ENCODE measurements around the gene BCLAF1.

BCLAF1 gene

DNA sequence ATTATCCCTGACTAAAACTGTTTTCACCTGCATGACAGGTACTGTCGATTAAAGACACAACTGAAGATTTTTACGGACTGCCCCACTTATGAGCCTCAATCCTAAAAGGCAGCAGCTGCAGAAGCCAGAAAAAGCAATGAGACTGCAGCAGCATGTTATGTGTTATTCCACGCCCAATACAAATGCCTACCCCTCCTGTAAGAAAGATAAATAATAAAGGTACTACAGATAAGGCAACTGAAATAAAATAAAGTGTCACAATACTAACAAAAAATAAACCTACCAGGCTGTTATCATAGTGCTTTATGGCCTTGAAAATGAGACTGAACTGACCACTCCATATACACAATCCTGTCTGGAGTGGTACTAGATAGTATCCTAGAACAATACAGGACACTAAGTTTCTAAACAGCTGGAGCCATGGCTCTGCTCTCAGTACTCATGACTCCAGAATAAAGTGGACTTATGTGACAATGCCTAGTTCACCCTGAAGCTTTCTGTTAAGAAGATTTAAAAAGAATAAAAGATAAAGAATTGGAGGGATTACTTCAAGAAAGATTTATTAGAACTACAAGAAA is 9.5 kb downstream of the BCLAF1 start:
- no peak for DNase-seq (ENCODE audit: low read depth)
- H3K4me3 ChIP-seq (ENCODE audit: low read length): no peak overlapping the region
- TF ChIP-seq, protein P1, sequence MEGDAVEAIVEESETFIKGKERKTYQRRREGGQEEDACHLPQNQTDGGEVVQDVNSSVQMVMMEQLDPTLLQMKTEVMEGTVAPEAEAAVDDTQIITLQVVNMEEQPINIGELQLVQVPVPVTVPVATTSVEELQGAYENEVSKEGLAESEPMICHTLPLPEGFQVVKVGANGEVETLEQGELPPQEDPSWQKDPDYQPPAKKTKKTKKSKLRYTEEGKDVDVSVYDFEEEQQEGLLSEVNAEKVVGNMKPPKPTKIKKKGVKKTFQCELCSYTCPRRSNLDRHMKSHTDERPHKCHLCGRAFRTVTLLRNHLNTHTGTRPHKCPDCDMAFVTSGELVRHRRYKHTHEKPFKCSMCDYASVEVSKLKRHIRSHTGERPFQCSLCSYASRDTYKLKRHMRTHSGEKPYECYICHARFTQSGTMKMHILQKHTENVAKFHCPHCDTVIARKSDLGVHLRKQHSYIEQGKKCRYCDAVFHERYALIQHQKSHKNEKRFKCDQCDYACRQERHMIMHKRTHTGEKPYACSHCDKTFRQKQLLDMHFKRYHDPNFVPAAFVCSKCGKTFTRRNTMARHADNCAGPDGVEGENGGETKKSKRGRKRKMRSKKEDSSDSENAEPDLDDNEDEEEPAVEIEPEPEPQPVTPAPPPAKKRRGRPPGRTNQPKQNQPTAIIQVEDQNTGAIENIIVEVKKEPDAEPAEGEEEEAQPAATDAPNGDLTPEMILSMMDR (IDR thresholded peaks at IDR 0.05; ENCODE audit: insufficient read depth, low read depth, low read length, missing control alignments): no peak

DNA sequence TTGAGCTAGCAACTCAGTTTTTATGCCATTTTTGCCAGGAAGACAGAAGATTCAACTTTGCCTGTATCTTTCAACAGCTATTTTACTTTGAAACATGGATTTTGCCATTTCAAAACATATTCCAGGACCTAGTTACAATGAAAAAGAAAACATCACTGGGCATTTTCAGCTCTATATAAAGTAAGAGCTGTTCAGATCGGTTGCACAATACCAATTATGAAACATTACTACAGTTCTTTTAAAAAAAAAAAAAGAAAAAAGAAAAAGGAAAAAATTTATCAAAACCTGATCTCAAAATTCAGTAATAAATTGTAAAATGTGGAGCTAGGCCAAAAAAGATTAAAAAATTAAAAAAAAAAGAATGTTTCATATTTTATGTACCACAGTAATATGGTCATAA is 15.6 kb downstream of the BCLAF1 start:
- TF ChIP-seq, protein P1 (IDR thresholded peaks at IDR 0.05; ENCODE audit: insufficient read depth, low read depth, low read length, missing control alignments): no peak
- H3K4me3 ChIP-seq (ENCODE audit: low read length): no peak overlapping the region
- DNase-seq (ENCODE audit: low read depth): no peak

DNA sequence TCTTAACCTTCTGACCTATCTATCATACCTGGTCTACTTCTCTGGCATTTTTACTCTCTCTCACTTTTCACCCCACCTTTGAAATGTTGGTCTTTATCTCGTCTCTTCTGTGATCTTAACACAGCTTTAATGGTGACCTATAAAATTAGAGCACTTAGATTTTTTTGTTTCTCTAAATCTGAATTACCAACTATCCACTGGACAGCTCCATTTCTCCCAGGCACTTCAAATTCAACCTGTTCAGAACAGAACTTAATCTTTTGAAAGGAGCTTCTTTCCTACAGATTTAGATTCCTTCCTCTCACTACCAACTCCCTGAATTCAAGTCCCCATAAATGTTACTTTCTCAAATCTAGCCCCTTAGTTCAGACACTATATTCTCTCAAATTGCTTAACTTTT is 24.5 kb downstream of the BCLAF1 start:
- TF ChIP-seq, protein P1 (IDR thresholded peaks at IDR 0.05; ENCODE audit: insufficient read depth, low read depth, low read length, missing control alignments): no peak
- H3K4me3 ChIP-seq (ENCODE audit: low read length): no peak overlapping the region
- no peak for DNase-seq (ENCODE audit: low read depth)

DNA sequence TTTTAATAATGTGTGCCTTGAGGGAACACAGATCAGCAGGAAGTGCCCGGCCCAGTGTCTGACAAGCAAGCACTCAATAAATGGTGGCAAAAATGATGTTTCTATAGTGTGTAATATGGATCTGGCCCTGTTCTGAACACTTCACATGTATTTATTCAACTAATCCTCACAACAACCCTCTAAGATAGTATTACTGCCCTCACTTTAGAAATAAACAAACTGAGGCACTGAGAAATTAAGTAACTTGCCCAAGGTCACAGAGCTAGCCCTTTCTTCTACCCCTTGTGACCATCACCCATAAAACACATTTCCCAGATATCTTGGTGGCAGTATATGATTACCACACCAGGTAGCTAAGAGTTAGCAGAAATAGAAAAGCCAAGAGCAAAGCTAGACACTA is 26.7 kb downstream of the BCLAF1 start:
- no peak for DNase-seq (ENCODE audit: low read depth)
- no peak overlapping the region for H3K4me3 ChIP-seq (ENCODE audit: low read length)
- TF ChIP-seq, protein P1 (IDR thresholded peaks at IDR 0.05; ENCODE audit: insufficient read depth, low read depth, low read length, missing control alignments): no peak

DNA sequence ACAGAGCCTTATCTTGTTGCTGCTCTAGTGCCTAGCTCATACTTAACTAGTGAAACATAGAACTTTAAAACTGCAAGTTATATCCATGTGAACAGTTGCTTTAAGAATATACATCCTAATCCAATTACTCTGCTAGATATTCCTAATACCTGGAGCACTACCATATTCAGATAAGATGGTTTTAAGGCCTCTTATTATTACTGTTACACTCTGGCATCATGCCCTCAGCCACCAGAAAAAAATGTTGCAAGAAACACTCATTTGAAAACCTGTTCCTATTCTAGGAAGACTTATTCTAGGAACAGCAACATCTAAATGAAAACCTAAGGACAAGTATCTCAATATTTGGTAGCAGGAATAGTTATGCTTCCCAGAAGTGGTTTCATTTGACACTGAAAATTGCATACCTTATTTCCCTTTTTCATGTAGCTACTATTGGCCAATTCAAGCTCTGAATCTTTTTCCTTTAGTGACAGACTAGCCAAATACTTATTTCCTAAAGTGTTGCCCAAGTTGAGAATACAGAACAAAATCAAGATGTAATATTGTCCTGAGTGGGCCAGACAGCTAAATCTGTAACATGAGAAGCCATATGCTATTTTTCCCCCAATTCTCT is 34.7 kb downstream of the BCLAF1 start:
- no peak for DNase-seq (ENCODE audit: low read depth)

DNA sequence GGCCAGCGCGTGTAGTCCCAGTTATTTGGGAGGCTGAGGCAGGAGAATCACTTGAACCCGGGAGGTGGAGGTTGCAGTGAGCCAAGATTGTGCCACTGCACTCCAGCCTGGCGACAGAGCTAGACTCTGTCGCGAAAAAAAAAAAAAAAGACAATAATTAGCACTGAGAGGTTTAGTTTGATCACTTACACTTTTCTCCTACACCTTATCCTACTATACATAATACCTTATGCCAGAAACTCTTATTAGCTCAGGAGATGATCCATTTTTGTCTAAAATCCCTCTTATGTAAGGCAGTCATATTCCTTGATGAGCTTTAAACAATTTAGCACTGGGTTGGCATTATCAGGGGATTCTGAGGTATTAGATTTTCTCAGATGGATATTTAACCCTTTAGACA is 35.9 kb downstream of the BCLAF1 start:
- H3K4me3 ChIP-seq (ENCODE audit: low read length): no peak overlapping the region
- no peak for DNase-seq (ENCODE audit: low read depth)
- TF ChIP-seq, protein P1 (IDR thresholded peaks at IDR 0.05; ENCODE audit: insufficient read depth, low read depth, low read length, missing control alignments): no peak

More for the DNA sequence above, 34.7 kb downstream of the BCLAF1 start:
- no peak overlapping the region for H3K4me3 ChIP-seq (ENCODE audit: low read length)
- TF ChIP-seq, protein P1 (IDR thresholded peaks at IDR 0.05; ENCODE audit: insufficient read depth, low read depth, low read length, missing control alignments): no peak

DNA sequence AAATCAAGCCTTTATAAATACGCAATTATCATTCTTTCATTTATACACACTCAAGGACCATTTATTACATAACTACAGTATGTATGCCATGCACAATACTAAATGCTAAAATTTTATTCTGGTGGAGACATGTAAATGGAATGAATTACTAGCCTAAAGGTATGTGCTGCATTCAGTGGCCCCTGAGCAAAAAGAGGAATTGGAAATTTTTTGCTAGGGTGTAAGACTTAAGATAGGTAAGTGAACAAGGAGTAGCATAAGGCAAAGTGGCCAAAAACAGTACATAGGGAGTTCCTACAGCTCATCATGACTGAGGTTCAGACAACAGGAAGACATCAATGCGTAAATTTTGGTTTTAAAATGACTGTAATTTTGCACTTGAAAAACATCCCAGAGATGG is 37.2 kb downstream of the BCLAF1 start:
- no peak overlapping the region for H3K4me3 ChIP-seq (ENCODE audit: low read length)
- TF ChIP-seq, protein P1 (IDR thresholded peaks at IDR 0.05; ENCODE audit: insufficient read depth, low read depth, low read length, missing control alignments): no peak
- DNase-seq (ENCODE audit: low read depth): no peak
